HEK293T (cell line): ENCODE results near the gene CC2D2B.

ENCODE experiments used
- ARNT ChIP-seq: fragments of 450-650 bp; IDR thresholded peaks from 2 replicates; pipeline ENCODE4 v1.6.1; 2017; ENCODE audit warnings: mild to moderate bottlenecking
- FOXA1 ChIP-seq: fragments of 450-650 bp; IDR thresholded peaks from 2 replicates; pipeline ENCODE4 v1.6.1; 2016; ENCODE audit warnings: mild to moderate bottlenecking
- FOXM1 ChIP-seq: fragments of 450-650 bp; IDR thresholded peaks from 2 replicates; pipeline ENCODE4 v1.6.1; 2017; ENCODE audit warnings: mild to moderate bottlenecking, borderline replicate concordance
- NFRKB ChIP-seq: fragments of 450-650 bp; IDR thresholded peaks from 2 replicates; pipeline ENCODE4 v1.6.1; 2016; ENCODE audit warnings: mild to moderate bottlenecking, moderate library complexity
- SP1 ChIP-seq: fragments of 450-650 bp; IDR thresholded peaks from 2 replicates; pipeline ENCODE4 v1.6.1; 2017
- ZNF384 ChIP-seq: fragments of 450-650 bp; IDR thresholded peaks from 2 replicates; pipeline ENCODE4 v1.6.1; 2016

DNA sequence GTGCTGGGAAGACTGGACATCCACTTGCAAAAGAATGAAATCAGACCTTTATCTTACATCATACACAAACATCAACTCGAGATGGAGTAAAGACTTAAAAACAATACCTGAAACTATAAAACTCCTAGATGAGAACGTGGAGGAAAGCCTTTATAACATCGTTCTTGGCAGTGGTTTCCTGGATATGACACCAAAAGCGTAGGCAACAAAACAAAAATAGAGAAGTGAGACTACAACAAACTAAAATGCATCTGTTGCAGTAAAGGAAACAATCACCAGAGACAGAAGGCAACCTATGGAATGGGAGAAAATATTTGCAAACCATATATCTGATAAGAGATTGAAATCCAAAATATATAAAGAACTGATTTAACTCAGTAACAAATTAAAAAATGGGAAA is 33.3 kb downstream of the CC2D2B start:
- TF ChIP-seq ARNT, result no peak
- no peak for TF ChIP-seq NFRKB
- no peak for TF ChIP-seq ZNF384
- no peak for TF ChIP-seq FOXM1
- no peak for TF ChIP-seq FOXA1
- no peak for TF ChIP-seq SP1
